ENCODE measurements around the gene TBC1D16.

Gene TBC1D16

GRCh38 chr17:80072410-80072809 is 36.7 kb upstream of the TBC1D16 start:
- TF ChIP-seq EZH2phosphoT487 (IDR thresholded peaks at IDR 0.05; ENCODE audit: borderline replicate concordance) (no peak), CTCF (conservative IDR thresholded peaks at IDR 0.05; ENCODE audit: low read length) (no peak)
- H3K4me2 ChIP-seq (ENCODE audit: low read depth, low read length, poor library complexity, severe bottlenecking) = no peak overlapping the region
- no peaks in the 10 kb centered on the region for H3K79me2 ChIP-seq (ENCODE audit: insufficient read depth, low read length)
- no peak overlapping the region for H3K9ac ChIP-seq (ENCODE audit: low read depth, low read length, poor library complexity, severe bottlenecking)
- no peaks in the 10 kb centered on the region for H3F3A ChIP-seq (ENCODE audit: low read depth)
- H3K27me3 ChIP-seq (ENCODE audit: insufficient read depth, low read length, poor library complexity, severe bottlenecking) = no peaks in the 10 kb centered on the region
- no peaks in the 10 kb centered on the region for H3K9me3 ChIP-seq (ENCODE audit: insufficient read depth, low read depth, low read length)
- H2AFZ ChIP-seq (ENCODE audit: low read length) = no peak overlapping the region
- no peaks in the 10 kb centered on the region for H3K36me3 ChIP-seq (ENCODE audit: insufficient read depth, low read length)
- no peaks in the 10 kb centered on the region for H4K20me1 ChIP-seq (ENCODE audit: insufficient read depth, low read length, poor library complexity, severe bottlenecking)
- H3K9me2 ChIP-seq (replicated peaks; ENCODE audit: low read depth, low read length) = no peaks in the 10 kb centered on the region
- H3K4me3 ChIP-seq (ENCODE audit: low read length, poor library complexity, severe bottlenecking) = no peak overlapping the region
- H3K4me1 ChIP-seq (ENCODE audit: insufficient read depth, low read length, poor library complexity, severe bottlenecking) = no peaks in the 10 kb centered on the region

- Histone ChIP-seq H2AFZ (ENCODE audit: low read length) (no peak overlapping the region), H3K4me3 (ENCODE audit: low read length, poor library complexity, severe bottlenecking) (no peak overlapping the region), H3K4me1 (ENCODE audit: insufficient read depth, low read length, poor library complexity, severe bottlenecking) (no peaks in the 10 kb centered on the region), H4K20me1 (ENCODE audit: insufficient read depth, low read length, poor library complexity, severe bottlenecking) (no peaks in the 10 kb centered on the region), H3K27me3 (ENCODE audit: insufficient read depth, low read length, poor library complexity, severe bottlenecking) (no peaks in the 10 kb centered on the region), H3K9ac (ENCODE audit: low read depth, low read length, poor library complexity, severe bottlenecking) (no peak overlapping the region), H3K9me3 (ENCODE audit: insufficient read depth, low read depth, low read length) (no peaks in the 10 kb centered on the region), H3F3A (ENCODE audit: low read depth) (no peaks in the 10 kb centered on the region), H3K36me3 (ENCODE audit: insufficient read depth, low read length) (no peaks in the 10 kb centered on the region), H3K4me2 (ENCODE audit: low read depth, low read length, poor library complexity, severe bottlenecking) (no peak overlapping the region), H3K79me2 (ENCODE audit: insufficient read depth, low read length) (no peaks in the 10 kb centered on the region), H3K9me2 (replicated peaks; ENCODE audit: low read depth, low read length) (no peaks in the 10 kb centered on the region)
- no peak for TF ChIP-seq CTCF (conservative IDR thresholded peaks at IDR 0.05; ENCODE audit: low read length)
Measured at GRCh38 chr17:80071116-80071841, 35.6 kb upstream of the TBC1D16 start.

- no peak for TF ChIP-seq CTCF (conservative IDR thresholded peaks at IDR 0.05; ENCODE audit: low read length)
- Histone ChIP-seq H3F3A (ENCODE audit: low read depth) (no peaks in the 10 kb centered on the region), H3K36me3 (ENCODE audit: insufficient read depth, low read length) (no peaks in the 10 kb centered on the region), H3K79me2 (ENCODE audit: insufficient read depth, low read length) (no peaks in the 10 kb centered on the region), H3K4me1 (ENCODE audit: insufficient read depth, low read length, poor library complexity, severe bottlenecking) (no peaks in the 10 kb centered on the region), H3K9me2 (replicated peaks; ENCODE audit: low read depth, low read length) (no peaks in the 10 kb centered on the region), H3K4me3 (ENCODE audit: low read length, poor library complexity, severe bottlenecking) (no peak overlapping the region), H3K27me3 (ENCODE audit: insufficient read depth, low read length, poor library complexity, severe bottlenecking) (no peaks in the 10 kb centered on the region), H3K9ac (ENCODE audit: low read depth, low read length, poor library complexity, severe bottlenecking) (no peak overlapping the region), H3K9me3 (ENCODE audit: insufficient read depth, low read depth, low read length) (no peaks in the 10 kb centered on the region), H4K20me1 (ENCODE audit: insufficient read depth, low read length, poor library complexity, severe bottlenecking) (no peaks in the 10 kb centered on the region), H2AFZ (ENCODE audit: low read length) (no peak overlapping the region), H3K4me2 (ENCODE audit: low read depth, low read length, poor library complexity, severe bottlenecking) (no peak overlapping the region)
Measured at GRCh38 chr17:80070375-80071115, 34.9 kb upstream of the TBC1D16 start.

Measured in Loucy (cell line).